ENCODE measurements around the gene RIN2.

RIN2 gene

GRCh38 chr20:19758133-19758500 lies at the start of gene RIN2:
Gene RIN2 (plus strand): TSS chr20:19758258. CDS start chr20:19889602, 131,344 bp downstream.
- no peak for DNase-seq (ENCODE audit: low read depth)

GRCh38 chr20:19709635-19710335 lies 48.3 kb upstream of the RIN2 start:
- DNase-seq (ENCODE audit: low read depth) = no peak

GRCh38 chr20:19710336-19711120 lies 47.5 kb upstream of the RIN2 start:
- DNase-seq (ENCODE audit: low read depth) = no peak

GRCh38 chr20:19711126-19711525 lies 46.9 kb upstream of the RIN2 start:
- no peak for DNase-seq (ENCODE audit: low read depth)

GRCh38 chr20:19712721-19713260 lies 45.3 kb upstream of the RIN2 start:
- DNase-seq (ENCODE audit: low read depth) = no peak

GRCh38 chr20:19713822-19714578 lies 44.1 kb upstream of the RIN2 start:
- DNase-seq (ENCODE audit: low read depth) = no peak

- no peak for DNase-seq (ENCODE audit: low read depth)
Measured at GRCh38 chr20:19714579-19714840, 43.5 kb upstream of the RIN2 start.

GRCh38 chr20:19715986-19716385 lies 42.1 kb upstream of the RIN2 start:
- DNase-seq (ENCODE audit: low read depth) = no peak

- DNase-seq (ENCODE audit: low read depth) = no peak
Measured at GRCh38 chr20:19718880-19719279, 39.2 kb upstream of the RIN2 start.

GRCh38 chr20:19720991-19721390 lies 37.1 kb upstream of the RIN2 start:
- no peak for DNase-seq (ENCODE audit: low read depth)

- DNase-seq (ENCODE audit: low read depth) = no peak
Measured at GRCh38 chr20:19723051-19723450, 35.0 kb upstream of the RIN2 start.

GRCh38 chr20:19723813-19724430 lies 34.1 kb upstream of the RIN2 start:
- DNase-seq (ENCODE audit: low read depth) = no peak

GRCh38 chr20:19725373-19725772 lies 32.7 kb upstream of the RIN2 start:
- DNase-seq (ENCODE audit: low read depth) = no peak

- no peak for DNase-seq (ENCODE audit: low read depth)
Measured at GRCh38 chr20:19725814-19726525, 32.1 kb upstream of the RIN2 start.

- no peak for DNase-seq (ENCODE audit: low read depth)
Measured at GRCh38 chr20:19727251-19727847, 30.7 kb upstream of the RIN2 start.

- DNase-seq (ENCODE audit: low read depth) = no peak
Measured at GRCh38 chr20:19729672-19730071, 28.4 kb upstream of the RIN2 start.

GRCh38 chr20:19730706-19731105 lies 27.4 kb upstream of the RIN2 start:
- no peak for DNase-seq (ENCODE audit: low read depth)

- no peak for DNase-seq (ENCODE audit: low read depth)
Measured at GRCh38 chr20:19734811-19735210, 23.2 kb upstream of the RIN2 start.

- no peak for DNase-seq (ENCODE audit: low read depth)
Measured at GRCh38 chr20:19735446-19735845, 22.6 kb upstream of the RIN2 start.

GRCh38 chr20:19737025-19737424 lies 21.0 kb upstream of the RIN2 start:
- no peak for DNase-seq (ENCODE audit: low read depth)

- no peak for DNase-seq (ENCODE audit: low read depth)
Measured at GRCh38 chr20:19738951-19739350, 19.1 kb upstream of the RIN2 start.
